Adipocyte (in vitro differentiated cells): ENCODE data around the gene C18orf54.
"Not testable (repeated sequence)": the region's sequence is repeated elsewhere in the genome, so short reads cannot be mapped to it uniquely, and the experiment has no call there.

Experiments
- DNase-seq: peaks from one replicate; pipeline ENCODE4 v3.0.0-alpha.2; 2015; ENCODE audit warnings: low read depth
- H3K27me3 ChIP-seq: replicated peaks from 2 replicates; pipeline ENCODE4 v1.7.0; 2013; ENCODE audit warnings: mild to moderate bottlenecking, low read length, moderate library complexity; ENCODE audit not compliant: control insufficient read depth, insufficient read depth
- H3K36me3 ChIP-seq: 2 replicates; pipeline ENCODE4 v1.7.0; 2013; ENCODE audit warnings: low read length, mild to moderate bottlenecking, moderate library complexity; ENCODE audit not compliant: control insufficient read depth, insufficient read depth, severe bottlenecking
- H3K4me1 ChIP-seq: 2 replicates; pipeline ENCODE4 v1.7.0; 2013; ENCODE audit warnings: mild to moderate bottlenecking, low read length, moderate library complexity; ENCODE audit not compliant: control insufficient read depth, insufficient read depth
- H3K4me3 ChIP-seq: 2 replicates; pipeline ENCODE4 v1.7.0; 2013; ENCODE audit warnings: mild to moderate bottlenecking, low read length, moderate library complexity
- H3K9ac ChIP-seq: 2 replicates; pipeline ENCODE4 v1.7.0; 2013; ENCODE audit warnings: mild to moderate bottlenecking, low read length, moderate library complexity
- H3K9me3 ChIP-seq: 2 replicates; pipeline ENCODE4 v1.7.0; 2013; ENCODE audit warnings: mild to moderate bottlenecking, low read length, moderate library complexity; ENCODE audit not compliant: control insufficient read depth

Gene C18orf54

DNA sequence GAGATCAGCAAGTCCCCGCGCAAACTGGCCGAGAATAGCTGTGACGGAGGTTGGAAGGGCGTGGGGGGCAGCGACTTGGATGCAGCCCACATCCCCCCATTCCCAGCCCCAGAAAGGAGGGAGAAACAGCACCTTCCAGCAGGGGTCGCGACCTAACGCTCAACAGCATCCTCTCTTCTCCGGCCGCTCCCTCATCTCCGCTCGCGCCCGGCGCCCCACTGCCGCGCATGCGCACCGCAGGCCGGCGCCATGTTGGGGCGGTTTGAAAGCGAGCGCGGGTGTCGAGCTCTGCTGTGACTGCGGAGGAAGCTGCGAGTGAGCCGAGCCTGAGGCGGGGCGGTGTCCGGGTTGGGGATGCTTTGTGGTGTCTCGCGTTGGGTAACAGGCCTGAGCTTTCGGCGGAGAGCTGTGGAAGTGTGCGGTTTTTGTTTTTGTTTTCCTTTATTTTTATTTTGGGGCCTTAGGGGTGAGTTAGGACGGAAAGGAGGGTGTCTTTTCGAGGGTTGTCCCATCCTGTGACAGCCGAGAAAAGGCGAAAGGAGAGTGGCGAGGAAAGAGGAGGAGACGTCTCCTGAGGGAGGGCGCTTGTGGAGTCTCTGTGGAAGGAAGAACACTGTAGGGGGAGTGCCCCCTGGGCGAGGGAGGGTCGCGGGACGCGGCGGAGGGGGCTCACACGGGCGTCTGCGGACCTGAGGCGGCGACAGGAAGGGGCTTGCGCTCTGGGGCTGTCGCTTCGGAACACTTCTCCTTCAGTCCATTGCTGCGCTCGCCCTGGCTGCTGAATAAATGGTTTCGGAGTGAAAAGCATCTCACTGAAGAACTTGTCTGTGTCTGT is at the start of gene C18orf54, which contains the start of gene STARD6:
TSS of gene C18orf54 (plus strand) at position 247 of the 835 bp plus-strand sequence. CDS start 2,667 bp downstream, outside the sequence.
TSS of gene STARD6 (minus strand) at position 199 of the 835 bp plus-strand sequence. CDS start 3,285 bp downstream, outside the sequence.
- Histone ChIP-seq H3K4me3 (peak within 1 kb of the TSS; percentile 98), H3K36me3 (no peaks in the 10 kb centered on the region), H3K9ac (peak within 1 kb of the TSS; percentile 83), H3K27me3 (no peaks in the 10 kb centered on the region), H3K9me3 (no peaks in the 10 kb centered on the region), H3K4me1 (no peaks in the 10 kb centered on the region)
- DNase-seq, result peak; percentile 95

DNA sequence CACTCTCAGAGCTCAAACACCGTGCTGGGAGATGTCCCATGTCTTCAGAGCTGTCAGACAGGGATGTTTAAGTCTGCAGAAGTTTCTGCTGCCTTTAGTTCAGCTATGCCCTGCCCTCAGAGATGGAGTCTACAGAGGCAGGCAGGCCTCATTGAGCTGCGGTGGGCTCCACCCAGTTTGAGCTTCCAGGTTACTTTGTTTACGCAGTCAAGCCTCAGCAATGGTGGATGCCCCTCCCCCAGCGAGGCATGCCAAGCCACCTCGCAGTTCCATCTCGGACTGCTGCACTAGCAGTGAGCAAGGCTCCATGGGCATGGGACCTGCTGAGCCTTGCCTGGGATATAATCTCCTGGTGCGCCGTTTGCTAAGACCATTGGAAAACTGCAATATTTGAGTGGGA is 48.1 kb upstream of the C18orf54 start:
- H3K36me3 ChIP-seq, H3K9me3 ChIP-seq, DNase-seq, H3K4me1 ChIP-seq, H3K27me3 ChIP-seq, H3K9ac ChIP-seq, H3K4me3 ChIP-seq: not testable (repeated sequence)

DNA sequence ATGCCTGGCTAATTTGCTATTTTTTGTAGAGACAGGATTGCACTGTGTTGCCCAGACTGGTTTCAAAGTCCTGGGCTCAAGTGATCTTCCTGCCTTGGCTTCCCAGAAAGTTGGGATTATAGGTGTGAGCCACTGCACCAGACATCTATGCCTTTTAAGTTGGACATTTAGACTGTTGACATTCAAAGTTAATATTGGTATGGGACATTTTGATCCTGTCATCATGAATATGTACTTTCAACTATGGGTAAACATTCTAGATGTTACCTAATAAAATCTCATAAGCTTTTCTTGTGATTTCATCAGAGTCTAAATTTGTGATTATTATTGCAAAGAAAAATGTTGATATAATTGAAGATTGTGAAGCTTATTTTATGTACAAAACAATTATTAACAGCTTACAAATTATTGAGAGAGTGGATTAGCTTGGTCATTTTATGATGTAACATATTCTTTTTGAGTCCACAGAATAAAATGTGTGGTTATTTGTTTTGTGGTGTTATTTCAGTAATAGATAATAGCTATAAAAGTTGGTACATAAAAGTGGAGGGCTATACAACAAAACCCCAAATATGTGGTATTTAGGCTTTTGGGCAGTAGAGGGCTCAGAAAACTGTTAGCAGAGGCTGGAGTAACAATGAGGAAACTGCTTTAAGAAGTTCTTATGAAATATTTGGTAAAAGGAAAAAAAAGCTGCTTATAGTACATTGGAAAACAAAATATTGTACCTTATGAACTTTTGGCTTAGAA is 41.5 kb upstream of the C18orf54 start:
- no peak overlapping the region for H3K4me3 ChIP-seq
- DNase-seq, result no peak
- H3K36me3 ChIP-seq, result no peaks in the 10 kb centered on the region
- no peaks in the 10 kb centered on the region for H3K9me3 ChIP-seq
- no peak overlapping the region for H3K9ac ChIP-seq
- no peaks in the 10 kb centered on the region for H3K4me1 ChIP-seq
- no peaks in the 10 kb centered on the region for H3K27me3 ChIP-seq

DNA sequence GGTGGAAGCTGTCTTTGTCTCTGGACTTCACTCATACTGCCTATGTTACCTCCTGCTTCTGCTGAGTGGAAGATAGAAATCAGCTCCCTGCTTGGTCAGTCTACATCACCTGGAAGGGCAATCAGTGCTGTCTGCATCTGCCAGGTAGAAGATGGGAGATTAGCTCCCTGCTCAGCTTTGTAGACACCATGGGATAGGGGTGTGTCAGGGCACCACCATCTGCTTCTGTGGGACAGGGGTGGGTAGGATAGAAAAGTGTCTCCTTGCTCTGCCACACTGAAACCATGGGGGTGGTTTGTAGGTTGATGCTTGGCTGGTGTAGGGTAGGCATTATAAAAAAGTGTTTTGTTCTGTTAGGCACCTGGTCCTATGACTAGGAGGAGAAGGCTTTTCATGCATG is 34.1 kb upstream of the C18orf54 start:
- Histone ChIP-seq H3K9ac (no peak overlapping the region), H3K36me3 (no peaks in the 10 kb centered on the region), H3K27me3 (no peaks in the 10 kb centered on the region), H3K4me1 (no peaks in the 10 kb centered on the region), H3K4me3 (no peak overlapping the region), H3K9me3 (no peaks in the 10 kb centered on the region)
- DNase-seq, result no peak

DNA sequence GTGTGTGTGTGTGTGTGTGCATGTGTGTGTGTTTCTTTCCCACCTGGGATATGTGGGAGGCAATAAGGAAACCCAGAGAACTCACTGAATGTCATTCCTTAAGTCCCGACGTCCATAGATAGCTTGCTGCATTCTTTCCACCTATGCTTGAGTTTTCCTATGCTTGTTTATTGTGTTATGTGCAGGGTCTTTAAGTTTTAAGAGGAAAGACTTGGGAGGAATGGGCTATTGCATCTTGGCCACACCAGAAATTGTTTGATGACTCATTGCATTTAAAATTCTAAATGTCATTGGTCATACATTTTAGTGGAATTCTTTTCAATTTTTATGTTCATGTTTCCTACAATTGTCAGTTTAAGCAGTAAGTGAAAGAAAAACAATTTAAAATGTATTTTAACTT is 33.7 kb upstream of the C18orf54 start:
- no peaks in the 10 kb centered on the region for H3K36me3 ChIP-seq
- no peaks in the 10 kb centered on the region for H3K27me3 ChIP-seq
- H3K4me3 ChIP-seq, result no peak overlapping the region
- DNase-seq, result peak; percentile 2
- no peaks in the 10 kb centered on the region for H3K4me1 ChIP-seq
- no peak overlapping the region for H3K9ac ChIP-seq
- H3K9me3 ChIP-seq, result no peaks in the 10 kb centered on the region

DNA sequence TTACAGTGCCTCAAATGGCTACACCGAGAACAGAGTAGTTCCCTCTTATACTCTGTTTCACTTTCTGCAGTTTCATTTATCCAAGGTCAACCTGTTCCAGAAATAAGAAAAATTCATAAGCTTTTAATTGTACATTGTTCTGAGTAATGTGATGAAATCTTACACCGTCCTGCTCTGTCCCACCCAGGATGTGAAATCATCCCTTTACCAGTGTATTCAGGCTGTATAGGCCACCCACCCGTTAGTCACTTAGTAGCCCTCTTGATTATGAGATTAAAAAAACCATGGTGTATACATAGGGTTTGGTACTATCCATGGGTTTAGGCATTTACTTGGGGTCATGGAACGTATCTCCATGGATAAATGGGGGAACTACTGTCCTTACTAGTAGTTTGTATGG is 29.9 kb upstream of the C18orf54 start:
- Histone ChIP-seq H3K27me3 (no peaks in the 10 kb centered on the region), H3K9ac (no peak overlapping the region), H3K36me3 (no peaks in the 10 kb centered on the region), H3K9me3 (no peaks in the 10 kb centered on the region), H3K4me3 (no peak overlapping the region), H3K4me1 (no peaks in the 10 kb centered on the region)
- no peak for DNase-seq

DNA sequence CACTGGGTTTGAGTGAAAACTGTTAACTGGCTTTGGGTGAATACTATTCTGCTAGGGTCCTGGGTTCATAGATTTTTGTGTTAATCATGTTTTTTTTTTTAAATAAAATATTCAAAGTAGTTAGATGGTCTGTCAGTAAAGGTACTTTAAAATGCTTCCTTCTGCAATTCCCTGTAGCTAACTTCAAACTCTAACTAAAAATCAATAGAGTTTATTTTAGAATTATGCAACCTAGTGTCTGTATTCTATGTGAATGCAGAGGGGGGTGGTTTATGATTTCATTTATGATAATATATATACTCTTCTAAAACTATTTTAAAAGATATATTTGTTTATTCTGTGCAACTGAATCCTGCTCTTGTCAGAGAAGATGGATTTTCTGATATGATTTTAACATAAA is 27.9 kb upstream of the C18orf54 start:
- no peak for DNase-seq
- Histone ChIP-seq H3K9me3 (no peaks in the 10 kb centered on the region), H3K36me3 (no peaks in the 10 kb centered on the region), H3K27me3 (no peaks in the 10 kb centered on the region), H3K9ac (no peak overlapping the region), H3K4me1 (no peaks in the 10 kb centered on the region), H3K4me3 (no peak overlapping the region)

DNA sequence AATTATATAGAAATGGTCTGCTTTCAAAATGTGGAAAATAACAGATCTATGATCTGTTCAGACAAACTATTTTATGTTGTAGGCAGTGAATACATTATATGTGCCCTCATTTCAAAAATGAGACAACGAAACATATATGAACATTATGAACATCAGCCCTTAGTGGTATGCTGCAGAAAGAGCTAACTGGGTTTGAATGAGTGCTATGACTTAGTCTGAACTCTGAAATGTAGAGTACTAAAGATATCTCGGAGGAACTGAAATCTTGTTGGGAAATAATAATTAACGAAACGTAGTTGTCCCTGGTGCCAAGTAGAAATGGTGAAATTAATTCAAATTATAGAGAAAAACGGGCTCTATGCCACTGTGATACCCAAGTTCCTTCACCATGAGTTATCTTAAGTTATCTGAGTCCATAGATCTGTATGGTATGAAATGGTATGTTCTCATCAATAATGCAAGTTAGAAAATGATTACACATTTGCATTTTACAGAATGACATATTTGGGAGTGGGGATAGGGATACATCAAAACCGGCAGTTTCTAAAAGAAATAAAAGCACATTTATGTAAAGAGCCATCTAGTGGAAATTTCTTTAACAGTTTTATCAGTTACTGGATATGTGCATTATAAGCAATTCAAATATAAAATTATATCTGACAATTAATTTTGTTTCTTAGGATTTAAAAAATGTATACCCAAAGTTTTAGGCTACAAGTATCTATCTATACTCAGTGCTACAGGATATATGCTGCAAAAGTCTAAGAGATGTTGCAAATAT is 26.7 kb upstream of the C18orf54 start:
- H3K4me3 ChIP-seq, result no peak overlapping the region
- H3K4me1 ChIP-seq, result no peaks in the 10 kb centered on the region
- peak; percentile 40 for DNase-seq
- H3K36me3 ChIP-seq, result no peaks in the 10 kb centered on the region
- H3K9me3 ChIP-seq, result no peaks in the 10 kb centered on the region
- H3K27me3 ChIP-seq, result no peaks in the 10 kb centered on the region
- H3K9ac ChIP-seq, result no peak overlapping the region

DNA sequence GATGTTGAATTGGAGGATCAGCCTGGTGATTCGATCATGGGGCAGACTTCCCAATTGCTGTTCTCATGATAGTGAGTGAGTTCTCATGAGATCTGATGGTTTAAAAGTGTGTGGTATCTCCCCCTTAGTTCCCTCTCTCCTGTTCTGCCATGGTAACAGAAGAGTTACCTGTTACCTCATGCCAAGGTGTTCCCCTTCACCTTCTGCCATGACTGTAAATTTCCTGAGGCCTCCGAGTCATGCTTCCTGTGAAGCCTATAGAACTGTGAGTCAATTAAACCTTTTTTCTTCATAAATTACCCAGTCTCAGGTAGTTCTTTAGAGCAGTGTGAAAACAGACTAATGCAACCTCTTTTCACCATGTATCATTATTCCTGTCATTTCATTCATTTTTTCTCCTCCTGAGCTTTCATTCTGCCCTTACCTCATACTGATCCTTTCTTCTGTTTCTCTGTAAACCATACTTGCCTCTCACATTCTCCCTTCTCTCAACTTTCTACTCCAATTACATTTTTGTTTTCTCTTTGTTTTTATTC is 22.0 kb upstream of the C18orf54 start:
- Histone ChIP-seq H3K36me3 (no peaks in the 10 kb centered on the region), H3K4me1 (no peaks in the 10 kb centered on the region), H3K4me3 (no peak overlapping the region), H3K9me3 (no peaks in the 10 kb centered on the region), H3K27me3 (no peaks in the 10 kb centered on the region), H3K9ac (no peak overlapping the region)
- no peak for DNase-seq

DNA sequence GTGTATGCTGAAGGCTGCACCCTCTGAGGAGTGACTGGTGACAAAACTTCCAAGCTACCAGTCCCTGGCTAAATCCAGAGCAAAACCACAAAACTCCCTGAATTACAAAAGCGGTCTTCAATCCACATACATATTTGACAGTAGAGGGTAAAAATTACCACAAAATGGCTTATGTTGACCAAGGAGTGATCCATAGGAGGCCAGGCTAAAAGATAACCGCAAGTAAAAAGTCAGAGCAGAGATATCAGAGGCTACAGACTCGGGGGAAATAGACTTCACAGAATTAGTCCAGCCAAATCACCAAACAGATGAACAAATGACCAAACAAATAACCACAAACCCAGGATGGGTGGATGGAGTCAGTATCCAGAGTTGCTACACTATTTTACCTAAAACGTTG is 19.5 kb upstream of the C18orf54 start:
- Histone ChIP-seq H3K4me1 (no peaks in the 10 kb centered on the region), H3K36me3 (no peaks in the 10 kb centered on the region), H3K9me3 (no peaks in the 10 kb centered on the region), H3K9ac (no peak overlapping the region), H3K27me3 (no peaks in the 10 kb centered on the region), H3K4me3 (no peak overlapping the region)
- no peak for DNase-seq

DNA sequence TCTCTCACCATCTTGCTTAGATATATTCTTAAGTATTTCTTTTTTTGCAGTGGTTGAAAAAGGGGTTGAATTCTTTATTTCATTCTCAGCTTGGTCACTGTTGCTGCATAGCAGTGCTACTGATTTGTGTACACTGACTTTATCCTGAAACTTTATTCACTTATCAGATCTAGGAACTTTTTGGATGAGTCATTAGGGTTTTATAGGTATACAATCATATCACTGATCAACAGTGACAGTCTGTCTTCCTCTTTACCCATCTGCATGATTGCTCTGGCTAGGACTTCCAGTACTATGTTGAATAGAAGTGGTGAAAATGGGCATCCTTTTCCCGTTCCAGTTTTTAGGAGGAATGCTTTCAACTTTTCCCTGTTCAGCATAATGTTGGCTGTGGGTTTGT is 6.5 kb upstream of the C18orf54 start:
- Histone ChIP-seq H3K9ac (no peak overlapping the region), H3K4me3 (no peak overlapping the region), H3K9me3 (no peaks in the 10 kb centered on the region), H3K36me3 (no peaks in the 10 kb centered on the region), H3K4me1 (no peaks in the 10 kb centered on the region), H3K27me3 (no peaks in the 10 kb centered on the region)
- no peak for DNase-seq
